Prostate gland (tissue), 2 donors: ENCODE measurements around the gene EWSR1. TPM values are rescaled to one million over a fixed set of nuclear protein-coding genes. Genes with fewer than 3 reads are reported as not detected.

Experiments
- DNase-seq: peaks from one replicate; pipeline ENCODE4 v3.0.0-alpha.2; 2019; ENCODE audit warnings: low spot score
- H3K27ac ChIP-seq, 2 donors: fragments of 200-600 bp; sonication (generic); 2 replicates each; pipeline ENCODE4 v1.5.1; 2017 to 2019
- H3K27me3 ChIP-seq: fragments of 200-600 bp; sonication (generic); replicated peaks from 2 replicates; pipeline ENCODE4 v1.5.1; 2019; ENCODE audit not compliant: insufficient read depth
- H3K36me3 ChIP-seq, 2 donors: fragments of 200-600 bp; sonication (generic); 1 replicate in 1 of 2; 2 replicates in 1 of 2; pipeline versions ENCODE4 v1.5.1 to v1.8.1; 2017 to 2019
- H3K4me1 ChIP-seq: fragments of 200-600 bp; sonication (generic); replicated peaks from 2 replicates; pipeline ENCODE4 v1.5.1; 2019
- H3K4me3 ChIP-seq, 2 donors: fragments of 200-600 bp; sonication (generic); 2 replicates each; pipeline ENCODE4 v1.5.1; 2017 to 2019
- H3K9me3 ChIP-seq: fragments of 200-600 bp; sonication (generic); 2 replicates; pipeline ENCODE4 v1.5.1; 2017
- CTCF ChIP-seq, 4 experiments: fragments of 200-600 bp in 2 of 4; fragments of 450-650 bp in 2 of 4; sonication (generic) in 2 of 4; IDR thresholded peaks; 1 replicate in 3 of 4; 2 replicates in 1 of 4; pipeline ENCODE4 v1.5.1; 2016 to 2019; ENCODE audit warnings: antibody characterized with exemption in 4 of 4, mild to moderate bottlenecking in 2 of 4, moderate library complexity in 2 of 4
- POLR2A ChIP-seq: fragments of 450-650 bp; IDR thresholded peaks from one replicate; pipeline ENCODE4 v1.6.1; 2016; ENCODE audit warnings: antibody characterized with exemption, mild to moderate bottlenecking
- POLR2AphosphoS5 ChIP-seq: sonication (generic); formaldehyde crosslinking; IDR thresholded peaks from one replicate; pipeline ENCODE4 v1.6.1; 2017; ENCODE audit warnings: antibody characterized with exemption
- WGBS: methylation state at CpG from one replicate; pipeline ENCODE4 v1.1.5; 2018; 5-methylcytosine and 5-hydroxymethylcytosine counted together
- intact Hi-C: fragments of 100-400 bp; cut with DNase I; formaldehyde crosslinking; loops from one replicate; pipeline ENCODE4 v1.14.2; 2022
- microRNA-seq: library from miRNA; unstranded; fragments of <30 nt; microRNA quantifications from one replicate; pipeline ENCODE4, GENCODE V29; 2016
- small RNA-seq, 2 donors: library from RNA; depleted of rRNA; stranded (forward); fragments of <200 nt; gene quantifications; one replicate each; pipeline ENCODE3, GENCODE V24; 2016
- total RNA-seq, 2 donors: library from RNA; depleted of rRNA; stranded (reverse); fragments of >200 nt; gene quantifications; one replicate each; pipeline ENCODE4 v1.1.0, GENCODE V29; 2016

EWSR1 gene
- total RNA-seq, 2 donors from 2014 or later, result 181 to 213 TPM

GRCh38 chr22:29345932-29346331 lies 77.9 kb downstream of the EWSR1 start:
- TF ChIP-seq POLR2AphosphoS5, result no peak
- DNase-seq, result no peak
- peak overlapping the region; percentile 50 to 68 for H3K27ac ChIP-seq
- H3K4me3 ChIP-seq, result no peak overlapping the region
- intact Hi-C loops, result no loop called here
- no peaks in the 10 kb centered on the region for H3K9me3 ChIP-seq
- H3K27me3 ChIP-seq, result no peaks in the 10 kb centered on the region
- H3K36me3 ChIP-seq, result peaks cover 14 to 16% of the 10 kb centered on the region in 2 donors
- H3K4me1 ChIP-seq, result peaks cover 14% of the 10 kb centered on the region

DNA sequence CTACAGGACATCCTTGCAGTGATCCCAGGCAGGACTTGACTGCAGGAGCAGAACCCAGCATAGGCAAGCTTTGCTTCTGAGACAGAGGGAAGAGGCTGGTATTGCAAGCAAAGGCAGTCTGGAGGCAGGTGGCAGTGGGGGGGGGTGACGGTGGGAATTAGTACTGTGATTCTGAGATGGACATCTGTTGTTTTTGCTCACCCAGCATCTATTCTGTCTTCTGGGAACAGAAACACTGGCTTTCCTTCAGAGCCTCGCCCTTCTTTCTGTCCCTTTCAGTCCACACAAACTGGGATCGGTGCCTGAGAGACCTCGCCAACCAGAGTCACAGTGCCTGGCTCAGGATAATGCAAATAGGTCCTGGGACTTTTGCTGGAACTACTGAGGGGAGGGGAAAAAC lies 78.6 kb downstream of the EWSR1 start:
- Histone ChIP-seq H3K9me3 (no peaks in the 10 kb centered on the region), H3K27ac (peak overlapping the region; percentile 50 to 68), H3K4me1 (peaks cover 14% of the 10 kb centered on the region), H3K4me3 (no peak overlapping the region), H3K36me3 (peaks cover 9 to 12% of the 10 kb centered on the region in 2 donors), H3K27me3 (no peaks in the 10 kb centered on the region)
- DNase-seq, result peak; percentile 86
- intact Hi-C loops, result no loop called here
- TF ChIP-seq CTCF (IDR thresholded peaks at IDR 0.05) (no peak), POLR2AphosphoS5 (peak; percentile 73), POLR2A (no peak)
- 49% methylated on average over 4 of the region's 4 CpGs for WGBS

- intact Hi-C loops, result no loop called here
- no peaks in the 10 kb centered on the region for H3K9me3 ChIP-seq
- peaks cover 9% of the 10 kb centered on the region for H3K4me1 ChIP-seq
- H3K27me3 ChIP-seq, result no peaks in the 10 kb centered on the region
- 76% methylated on average over 2 of the region's 2 CpGs for WGBS
- no peak for TF ChIP-seq POLR2AphosphoS5
- no peak for TF ChIP-seq POLR2A
- no peak for TF ChIP-seq CTCF (IDR thresholded peaks at IDR 0.05)
- H3K36me3 ChIP-seq, result peaks cover 17% of the 10 kb centered on the region in 2 donors
- DNase-seq, result no peak
- no peak overlapping the region for H3K4me3 ChIP-seq
- H3K27ac ChIP-seq, result peak overlapping the region in 1 of 2 donors; percentile 68
Measured at GRCh38 chr22:29348041-29348440, 80.0 kb downstream of the EWSR1 start.

- intact Hi-C loops, result no loop called here
- Histone ChIP-seq H3K4me1 (peaks cover 6% of the 10 kb centered on the region), H3K27me3 (no peaks in the 10 kb centered on the region), H3K9me3 (no peaks in the 10 kb centered on the region), H3K4me3 (no peak overlapping the region), H3K27ac (peak overlapping the region in 1 of 2 donors; percentile 25), H3K36me3 (peaks cover 19 to 25% of the 10 kb centered on the region in 2 donors)
- no peak for DNase-seq
- TF ChIP-seq POLR2AphosphoS5 (no peak), CTCF (IDR thresholded peaks at IDR 0.05) (no peak), POLR2A (no peak)
- 83% methylated on average over 18 of the region's 18 CpGs for WGBS
Measured at GRCh38 chr22:29348956-29349355, 80.9 kb downstream of the EWSR1 start.

Small RNA genes lying within 50 kb of the gene (microRNA-seq; reads per million reads assigned to microRNA genes)
- 13.9 reads per million, percentile 56 among the genes with 10 or more reads in this experiment for gene MIR3653

Small RNA genes lying within 50 kb of the gene (small RNA-seq; reads per million reads assigned to genes)
- 0 reads per million in 2 donors for gene MIR3653

Other genes with a start within 250 kb of the EWSR1 start
- 1 to 10 TPM in 1 of 2 donors, under 1 TPM in 1; 0.36 to 1.4 TPM for gene C22orf31, start 206.4 kb upstream of the EWSR1 start, total RNA-seq
- 10 to 100 TPM; 19.3 to 49.0 TPM for gene KREMEN1, start 195.2 kb upstream of the EWSR1 start, total RNA-seq
- 10 to 100 TPM; 12.8 to 14.7 TPM for gene EMID1, start 62.4 kb upstream of the EWSR1 start, total RNA-seq
- gene RHBDD3, start 287 bp upstream of the EWSR1 start, total RNA-seq, result 10 to 100 TPM; 66.9 to 74.6 TPM
- gene GAS2L1, start 38.4 kb downstream of the EWSR1 start, total RNA-seq, result 100 to 1,000 TPM in 1 of 2 donors, 10 to 100 TPM in 1; 85.8 to 159 TPM
- gene RASL10A, start 47.4 kb downstream of the EWSR1 start, total RNA-seq, result 10 to 100 TPM in 1 of 2 donors, 1 to 10 TPM in 1; 9.2 to 15.1 TPM
- gene AP1B1, start 120.3 kb downstream of the EWSR1 start, total RNA-seq, result 100 to 1,000 TPM; 104 to 143 TPM
- 1 to 10 TPM in 1 of 2 donors, not detected in 1; 1.7 TPM for gene RFPL1, start 170.3 kb downstream of the EWSR1 start, total RNA-seq
- gene NEFH, start 211.9 kb downstream of the EWSR1 start, total RNA-seq, result 100 to 1,000 TPM; 149 to 887 TPM